Activated CD4-positive, CD25-positive, alpha-beta regulatory T cell treated with anti-CD3 and anti-CD28 coated beads, Interleukin-2, amount 50 U/mL, for 72 hours (primary cell): ENCODE data around the gene AEBP1.
A peak's percentile ranks its signal among the peaks of the same experiment; 100 is the strongest.
"Not testable (repeated sequence)": the region's sequence is repeated elsewhere in the genome, so short reads cannot be mapped to it uniquely, and the experiment has no call there.

Experiments used
- DNase-seq: peaks from one replicate; pipeline ENCODE4 v3.0.0; 2021

AEBP1 gene

GRCh38 chr7:44121761-44122420 lies 17.7 kb downstream of the AEBP1 start:
- DNase-seq: no peak

- DNase-seq: no peak
Observed at GRCh38 chr7:44122529-44122928, 18.4 kb downstream of the AEBP1 start.

GRCh38 chr7:44123190-44124003 lies 19.3 kb downstream of the AEBP1 start, which contains the start of gene POLD2:
Gene POLD2, minus strand, starts transcription at chr7:44123548. Its CDS starts 1,495 bp downstream, at chr7:44122053.
- DNase-seq: peak; percentile 97

- DNase-seq: no peak
Observed at GRCh38 chr7:44124822-44125202, 20.7 kb downstream of the AEBP1 start.

- not testable (repeated sequence) for DNase-seq
Observed at GRCh38 chr7:44126574-44126973, 22.4 kb downstream of the AEBP1 start.

GRCh38 chr7:44127161-44127560 lies 23.0 kb downstream of the AEBP1 start:
- no peak for DNase-seq

GRCh38 chr7:44128721-44129582 lies 24.8 kb downstream of the AEBP1 start:
- no peak for DNase-seq

- no peak for DNase-seq
Observed at GRCh38 chr7:44131173-44132029, 27.3 kb downstream of the AEBP1 start.

- DNase-seq: no peak
Observed at GRCh38 chr7:44132039-44132438, 27.9 kb downstream of the AEBP1 start.

- no peak for DNase-seq
Observed at GRCh38 chr7:44133295-44133694, 29.1 kb downstream of the AEBP1 start.

GRCh38 chr7:44134943-44135628 lies 30.9 kb downstream of the AEBP1 start:
- DNase-seq: no peak

- no peak for DNase-seq
Observed at GRCh38 chr7:44136731-44137130, 32.6 kb downstream of the AEBP1 start.

- no peak for DNase-seq
Observed at GRCh38 chr7:44138698-44139097, 34.6 kb downstream of the AEBP1 start.

GRCh38 chr7:44139311-44140010 lies 35.3 kb downstream of the AEBP1 start:
- no peak for DNase-seq

GRCh38 chr7:44140341-44140740 lies 36.2 kb downstream of the AEBP1 start:
- no peak for DNase-seq

- no peak for DNase-seq
Observed at GRCh38 chr7:44141221-44141850, 37.2 kb downstream of the AEBP1 start, which contains the start of gene MYL7. Gene MYL7, minus strand, starts transcription at chr7:44141332. Its CDS starts 27 bp downstream, at chr7:44141305.

GRCh38 chr7:44142028-44142427 lies 37.9 kb downstream of the AEBP1 start:
- DNase-seq: no peak

- DNase-seq: no peak
Observed at GRCh38 chr7:44143646-44144250, 39.6 kb downstream of the AEBP1 start.

- DNase-seq: no peak
Observed at GRCh38 chr7:44144426-44144967, 40.4 kb downstream of the AEBP1 start.
